ENCODE results near the gene MAPRE2. TPM values are rescaled to one million over a fixed set of nuclear protein-coding genes. Genes with fewer than 3 reads are reported as not detected.

Gene MAPRE2
- total RNA-seq, 1 experiment from 2014 or later = 29.4 TPM

GRCh38 chr18:35091841-35092240 is 50.6 kb downstream of the MAPRE2 start:
- H2BK5ac ChIP-seq (ENCODE audit: insufficient read length, low read length) = no peak overlapping the region
- WGBS (ENCODE audit: extremely low coverage, insufficient read length, low lambda C conversion rate) = no CpG with 5 or more reads among the region's 2 CpGs
- Mint-ChIP-seq H3K9me3 (no peaks in the 10 kb centered on the region), H3K36me3 (ENCODE audit: insufficient read depth in 1 of 3, low read depth in 3 of 3) (no peaks in the 10 kb centered on the region), H3K4me3 (no peak overlapping the region), H3K27ac (no peak overlapping the region), H3K27me3 (ENCODE audit: low read depth) (no peaks in the 10 kb centered on the region), H3K4me1 (no peaks in the 10 kb centered on the region)
- H4K8ac ChIP-seq (replicated peaks; ENCODE audit: insufficient read length, low read depth, low read length) = no peak overlapping the region
- H2BK12ac ChIP-seq (ENCODE audit: insufficient read length, low read depth, low read length) = no peak overlapping the region
- H3K23me2 ChIP-seq (ENCODE audit: insufficient read length, low read depth, low read length, poor library complexity, severe bottlenecking) = no peaks in the 10 kb centered on the region
- H3K14ac ChIP-seq (ENCODE audit: insufficient read depth, low read length) = no peak overlapping the region
- H2AFZ ChIP-seq (ENCODE audit: low read length) = no peak overlapping the region
- no peak overlapping the region for H3K4me2 ChIP-seq (ENCODE audit: insufficient read depth, insufficient read length, low read length)
- no peak overlapping the region for H2BK120ac ChIP-seq (ENCODE audit: low read depth, low read length, poor library complexity, severe bottlenecking)
- no peaks in the 10 kb centered on the region for H3K4me1 ChIP-seq (ENCODE audit: insufficient read depth, low read length)
- no peak overlapping the region for H2AK5ac ChIP-seq (ENCODE audit: insufficient read length, low read length)
- H4K91ac ChIP-seq (ENCODE audit: insufficient read length, low read depth, low read length) = no peak overlapping the region
- no peak for TF ChIP-seq CTCF (conservative IDR thresholded peaks at IDR 0.05)
- no peak overlapping the region for H2BK15ac ChIP-seq (ENCODE audit: low read depth, low read length)
- no peak overlapping the region for H3K9ac ChIP-seq (ENCODE audit: extremely low read depth, insufficient read length, low read length)
- H3K4ac ChIP-seq (ENCODE audit: low read depth, low read length) = no peak overlapping the region
- no peak overlapping the region for H3K27ac ChIP-seq (ENCODE audit: insufficient read length, low read depth, low read length)
- no peak overlapping the region for H3K56ac ChIP-seq (ENCODE audit: insufficient read length, low read depth, low read length)
- H3T11ph ChIP-seq (ENCODE audit: low read length) = no peak overlapping the region
- H3K23ac ChIP-seq (ENCODE audit: insufficient read length, low read depth, low read length) = no peak overlapping the region
- no peaks in the 10 kb centered on the region for H3K79me1 ChIP-seq (ENCODE audit: insufficient read depth, low read depth, low read length, poor library complexity, severe bottlenecking)
- no peaks in the 10 kb centered on the region for H4K20me1 ChIP-seq (ENCODE audit: control insufficient read depth, insufficient read depth, insufficient read length)
- H3K79me2 ChIP-seq (ENCODE audit: insufficient read depth, low read length) = no peaks in the 10 kb centered on the region
- no peaks in the 10 kb centered on the region for H3K9me3 ChIP-seq (ENCODE audit: control insufficient read depth, low read depth, low read length)
- no peak for DNase-seq
- H4K5ac ChIP-seq (ENCODE audit: insufficient read length, low read depth, low read length) = no peak overlapping the region
- no peaks in the 10 kb centered on the region for H3K27me3 ChIP-seq (ENCODE audit: insufficient read depth, low read length)
- no peak overlapping the region for H2BK20ac ChIP-seq (ENCODE audit: low read depth, low read length, poor library complexity, severe bottlenecking)
- no peak overlapping the region for H3K18ac ChIP-seq (ENCODE audit: insufficient read length, low read depth, low read length)

Measured in H9 (cell line).